GM23338 (cell line): Measurements from ENCODE around the gene FGF2. TPM values are rescaled to one million over a fixed set of nuclear protein-coding genes. Genes with fewer than 3 reads are reported as not detected.

Experiments used
- ATAC-seq: fragments of 200-7000 bp; cut with Tn5 transposase; 3 replicates; pipeline ENCODE4 v1.9.1; 2020
- DNase-seq: peaks from one replicate; pipeline ENCODE4 v3.0.0-alpha.2; 2015; ENCODE audit warnings: low spot score
- H2AFZ ChIP-seq: fragments of 200-600 bp; sonication (generic); 2 replicates; pipeline ENCODE4 v1.8.0; 2016; ENCODE audit warnings: antibody characterized with exemption, mild to moderate bottlenecking, moderate library complexity
- H3F3A ChIP-seq: fragments of 200-600 bp; sonication (generic); replicated peaks from 2 replicates; pipeline ENCODE4 v1.8.0; 2017; ENCODE audit warnings: antibody characterized with exemption, mixed run types, low read depth
- H3K27ac ChIP-seq: fragments of 200-600 bp; sonication (generic); 2 replicates; pipeline ENCODE4 v1.6.1; 2016; ENCODE audit warnings: low read depth
- H3K27me3 ChIP-seq: fragments of 200-600 bp; sonication (generic); 2 replicates; pipeline ENCODE4 v1.8.0; 2016; ENCODE audit warnings: mild to moderate bottlenecking, mixed run types, moderate library complexity; ENCODE audit not compliant: insufficient read depth
- H3K36me3 ChIP-seq: fragments of 200-600 bp; sonication (generic); 2 replicates; pipeline ENCODE4 v1.8.0; 2016; ENCODE audit warnings: mild to moderate bottlenecking; ENCODE audit not compliant: insufficient read depth
- H3K4me1 ChIP-seq: fragments of 200-600 bp; sonication (generic); 2 replicates; pipeline ENCODE4 v1.8.0; 2016; ENCODE audit warnings: mild to moderate bottlenecking, moderate library complexity; ENCODE audit not compliant: insufficient read depth
- H3K4me2 ChIP-seq: fragments of 200-600 bp; sonication (generic); 2 replicates; pipeline ENCODE4 v1.7.1; 2017; ENCODE audit warnings: mixed run types
- H3K4me3 ChIP-seq: fragments of 200-600 bp; sonication (generic); 2 replicates; pipeline ENCODE4 v1.6.1; 2016; ENCODE audit warnings: mixed run types
- H3K79me2 ChIP-seq: fragments of 200-600 bp; sonication (generic); replicated peaks from 2 replicates; pipeline ENCODE4 v1.8.0; 2017; ENCODE audit warnings: mild to moderate bottlenecking; ENCODE audit not compliant: insufficient read depth
- H3K9me2 ChIP-seq: fragments of 200-600 bp; sonication (generic); 2 replicates; pipeline ENCODE4 v1.8.0; 2017; ENCODE audit not compliant: insufficient read depth
- H4K20me1 ChIP-seq: fragments of 200-600 bp; sonication (generic); replicated peaks from 2 replicates; pipeline ENCODE4 v1.8.0; 2017; ENCODE audit warnings: mild to moderate bottlenecking; ENCODE audit not compliant: insufficient read depth
- H3K27ac Mint-ChIP-seq: 2 replicates; pipeline ENCODE4 v1.8.0; 2020; ENCODE audit warnings: inconsistent platforms, mild to moderate bottlenecking, moderate library complexity, mixed read lengths
- H3K27me3 Mint-ChIP-seq: 3 replicates; pipeline ENCODE4 v1.8.0; 2022; ENCODE audit warnings: low read depth, mild to moderate bottlenecking, moderate library complexity, mixed read lengths, inconsistent platforms; ENCODE audit not compliant: insufficient read depth, poor library complexity
- H3K36me3 Mint-ChIP-seq: 3 replicates; pipeline ENCODE4 v1.8.0; 2021; ENCODE audit warnings: low read depth, mild to moderate bottlenecking, inconsistent platforms, moderate library complexity, mixed read lengths
- H3K4me1 Mint-ChIP-seq: 3 replicates; pipeline ENCODE4 v1.8.0; 2020; ENCODE audit warnings: mild to moderate bottlenecking, inconsistent platforms, mixed read lengths
- H3K4me3 Mint-ChIP-seq: 3 replicates; pipeline ENCODE4 v1.8.0; 2021; ENCODE audit warnings: moderate library complexity, mild to moderate bottlenecking, inconsistent platforms, mixed read lengths
- H3K9me3 Mint-ChIP-seq: 3 replicates; pipeline ENCODE4 v1.8.0; 2020; ENCODE audit warnings: moderate library complexity, mild to moderate bottlenecking, inconsistent platforms, mixed read lengths
- CREB1 ChIP-seq: fragments of 250-450 bp; sonication (Bioruptor Pico); IDR thresholded peaks from 2 replicates; pipeline ENCODE4 v1.5.0; 2020; ENCODE audit warnings: low read depth, mild to moderate bottlenecking, moderate library complexity
- ETS1 ChIP-seq: IDR thresholded peaks from 2 replicates; pipeline ENCODE4 v1.6.1; 2016; ENCODE audit warnings: antibody characterized with exemption
- EZH2 ChIP-seq: fragments of 200-600 bp; sonication (generic); IDR thresholded peaks from one replicate; pipeline ENCODE4 v1.8.0; 2017; ENCODE audit warnings: antibody characterized with exemption, mild to moderate bottlenecking, low read depth; ENCODE audit not compliant: unreplicated experiment
- EZH2phosphoT487 ChIP-seq: fragments of 200-600 bp; sonication (generic); IDR thresholded peaks from one replicate; pipeline ENCODE4 v1.8.1; 2018; ENCODE audit warnings: antibody characterized with exemption; ENCODE audit not compliant: unreplicated experiment
- JUNB ChIP-seq: IDR thresholded peaks from one replicate; pipeline ENCODE4 v1.6.1; 2016; ENCODE audit warnings: antibody characterized with exemption; ENCODE audit not compliant: unreplicated experiment
- NANOG ChIP-seq: IDR thresholded peaks from 2 replicates; pipeline ENCODE4 v1.6.1; 2016; ENCODE audit warnings: antibody characterized with exemption, borderline replicate concordance
- POLR2AphosphoS5 ChIP-seq: IDR thresholded peaks from 2 replicates; pipeline ENCODE4 v1.6.1; 2016; ENCODE audit warnings: antibody characterized with exemption, low read depth
- STAT1 ChIP-seq: IDR thresholded peaks from one replicate; pipeline ENCODE4 v1.6.1; 2016; ENCODE audit warnings: antibody characterized with exemption; ENCODE audit not compliant: unreplicated experiment
- ZNF114 ChIP-seq: fragments of 250-450 bp; sonication (Bioruptor Pico); IDR thresholded peaks from 2 replicates; pipeline ENCODE4 v1.5.0; 2020; ENCODE audit warnings: mild to moderate bottlenecking, moderate library complexity
- ZNF331 ChIP-seq: fragments of 250-450 bp; sonication (Bioruptor Pico); IDR thresholded peaks from 2 replicates; pipeline ENCODE4 v1.5.0; 2020; ENCODE audit warnings: low read depth, mild to moderate bottlenecking, moderate library complexity
- ZNF462 ChIP-seq: fragments of 250-450 bp; sonication (Bioruptor Pico); IDR thresholded peaks from 2 replicates; pipeline ENCODE4 v1.5.0; 2020; ENCODE audit warnings: mild to moderate bottlenecking, moderate library complexity
- polyA plus RNA-seq: library from polyadenylated mRNA; unstranded; fragments of >200 nt; fragmentation: Nextera tagmentation; extraction: Ambion mirVana; gene quantifications from 2 replicates; pipeline ENCODE4 v1.2.1, GENCODE V29; 2016
- total RNA-seq: library from RNA; depleted of rRNA; stranded (reverse); fragments of >200 nt; shearing (Covaris generic); gene quantifications from 2 replicates; pipeline ENCODE4 v1.2.3, GENCODE V29; 2014
- TF ChIP-seq, protein P1 (sequence below): IDR thresholded peaks from one replicate; pipeline ENCODE4 v1.6.1; 2018; ENCODE audit warnings: antibody characterized with exemption; ENCODE audit not compliant: unreplicated experiment
- TF ChIP-seq, protein P2 (sequence below), 2 experiments: fragments of 200-600 bp in 1 of 2; sonication (generic) in 1 of 2; conservative IDR thresholded peaks; 2 replicates each; pipeline versions ENCODE4 v1.5.1 to v1.6.1; 2016 to 2017; ENCODE audit warnings: antibody characterized with exemption in 2 of 2, low read depth in 2 of 2, mild to moderate bottlenecking in 2 of 2, moderate library complexity in 1 of 2

FGF2 gene
- total and polyA plus RNA-seq, 2 experiments from 2014 or later = 28.3 to 84.4 TPM

- ATAC-seq = no peak
- no peak overlapping the region for H2AFZ ChIP-seq
- peaks cover 7% of the 10 kb centered on the region; the same call in 1 of the 2 replicates for H3F3A ChIP-seq
- DNase-seq = no peak
- H3K4me2 ChIP-seq = no peak overlapping the region
- no peak for TF ChIP-seq NANOG
- no peak for TF ChIP-seq STAT1
- TF ChIP-seq EZH2phosphoT487 = no peak
- TF ChIP-seq POLR2AphosphoS5 = no peak
- no peak for TF ChIP-seq EZH2
- TF ChIP-seq JUNB = no peak
- TF ChIP-seq ETS1 = no peak
- TF ChIP-seq ZNF114 (CRISPR knock-in tag) = no peak
- TF ChIP-seq ZNF462 (CRISPR knock-in tag) = no peak
- TF ChIP-seq CREB1 (CRISPR knock-in tag) = no peak
- TF ChIP-seq, protein P1, sequence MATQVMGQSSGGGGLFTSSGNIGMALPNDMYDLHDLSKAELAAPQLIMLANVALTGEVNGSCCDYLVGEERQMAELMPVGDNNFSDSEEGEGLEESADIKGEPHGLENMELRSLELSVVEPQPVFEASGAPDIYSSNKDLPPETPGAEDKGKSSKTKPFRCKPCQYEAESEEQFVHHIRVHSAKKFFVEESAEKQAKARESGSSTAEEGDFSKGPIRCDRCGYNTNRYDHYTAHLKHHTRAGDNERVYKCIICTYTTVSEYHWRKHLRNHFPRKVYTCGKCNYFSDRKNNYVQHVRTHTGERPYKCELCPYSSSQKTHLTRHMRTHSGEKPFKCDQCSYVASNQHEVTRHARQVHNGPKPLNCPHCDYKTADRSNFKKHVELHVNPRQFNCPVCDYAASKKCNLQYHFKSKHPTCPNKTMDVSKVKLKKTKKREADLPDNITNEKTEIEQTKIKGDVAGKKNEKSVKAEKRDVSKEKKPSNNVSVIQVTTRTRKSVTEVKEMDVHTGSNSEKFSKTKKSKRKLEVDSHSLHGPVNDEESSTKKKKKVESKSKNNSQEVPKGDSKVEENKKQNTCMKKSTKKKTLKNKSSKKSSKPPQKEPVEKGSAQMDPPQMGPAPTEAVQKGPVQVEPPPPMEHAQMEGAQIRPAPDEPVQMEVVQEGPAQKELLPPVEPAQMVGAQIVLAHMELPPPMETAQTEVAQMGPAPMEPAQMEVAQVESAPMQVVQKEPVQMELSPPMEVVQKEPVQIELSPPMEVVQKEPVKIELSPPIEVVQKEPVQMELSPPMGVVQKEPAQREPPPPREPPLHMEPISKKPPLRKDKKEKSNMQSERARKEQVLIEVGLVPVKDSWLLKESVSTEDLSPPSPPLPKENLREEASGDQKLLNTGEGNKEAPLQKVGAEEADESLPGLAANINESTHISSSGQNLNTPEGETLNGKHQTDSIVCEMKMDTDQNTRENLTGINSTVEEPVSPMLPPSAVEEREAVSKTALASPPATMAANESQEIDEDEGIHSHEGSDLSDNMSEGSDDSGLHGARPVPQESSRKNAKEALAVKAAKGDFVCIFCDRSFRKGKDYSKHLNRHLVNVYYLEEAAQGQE = no peak
- TF ChIP-seq ZNF331 (CRISPR knock-in tag) = no peak
- TF ChIP-seq, protein P2, sequence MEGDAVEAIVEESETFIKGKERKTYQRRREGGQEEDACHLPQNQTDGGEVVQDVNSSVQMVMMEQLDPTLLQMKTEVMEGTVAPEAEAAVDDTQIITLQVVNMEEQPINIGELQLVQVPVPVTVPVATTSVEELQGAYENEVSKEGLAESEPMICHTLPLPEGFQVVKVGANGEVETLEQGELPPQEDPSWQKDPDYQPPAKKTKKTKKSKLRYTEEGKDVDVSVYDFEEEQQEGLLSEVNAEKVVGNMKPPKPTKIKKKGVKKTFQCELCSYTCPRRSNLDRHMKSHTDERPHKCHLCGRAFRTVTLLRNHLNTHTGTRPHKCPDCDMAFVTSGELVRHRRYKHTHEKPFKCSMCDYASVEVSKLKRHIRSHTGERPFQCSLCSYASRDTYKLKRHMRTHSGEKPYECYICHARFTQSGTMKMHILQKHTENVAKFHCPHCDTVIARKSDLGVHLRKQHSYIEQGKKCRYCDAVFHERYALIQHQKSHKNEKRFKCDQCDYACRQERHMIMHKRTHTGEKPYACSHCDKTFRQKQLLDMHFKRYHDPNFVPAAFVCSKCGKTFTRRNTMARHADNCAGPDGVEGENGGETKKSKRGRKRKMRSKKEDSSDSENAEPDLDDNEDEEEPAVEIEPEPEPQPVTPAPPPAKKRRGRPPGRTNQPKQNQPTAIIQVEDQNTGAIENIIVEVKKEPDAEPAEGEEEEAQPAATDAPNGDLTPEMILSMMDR (conservative IDR thresholded peaks at IDR 0.05; ENCODE audit: low read depth in 2 of 2) = no peak
- Mint-ChIP-seq H3K4me3 (no peak overlapping the region), H3K27ac (no peak overlapping the region), H3K27me3 (peaks cover under 1% of the 10 kb centered on the region), H3K9me3 (no peaks in the 10 kb centered on the region), H3K4me1 (peaks cover 2% of the 10 kb centered on the region; the same call in 1 of the 3 replicates), H3K36me3 (peaks cover 62% of the 10 kb centered on the region)
- H3K9me2 ChIP-seq = no peaks in the 10 kb centered on the region
- H3K36me3 ChIP-seq = peaks cover 17% of the 10 kb centered on the region; the same call in 1 of the 2 replicates
- no peaks in the 10 kb centered on the region; the same call in 1 of the 2 replicates for H4K20me1 ChIP-seq
- H3K4me3 ChIP-seq = no peak overlapping the region
- H3K27ac ChIP-seq = no peak overlapping the region
- no peaks in the 10 kb centered on the region for H3K27me3 ChIP-seq
- H3K79me2 ChIP-seq = peaks cover 63% of the 10 kb centered on the region
- no peaks in the 10 kb centered on the region for H3K4me1 ChIP-seq
These were observed 63.1 kb downstream of the FGF2 start for GRCh38 chr4:122889726-122890125.
